ENCODE results near the gene KCNK6.

DNA sequence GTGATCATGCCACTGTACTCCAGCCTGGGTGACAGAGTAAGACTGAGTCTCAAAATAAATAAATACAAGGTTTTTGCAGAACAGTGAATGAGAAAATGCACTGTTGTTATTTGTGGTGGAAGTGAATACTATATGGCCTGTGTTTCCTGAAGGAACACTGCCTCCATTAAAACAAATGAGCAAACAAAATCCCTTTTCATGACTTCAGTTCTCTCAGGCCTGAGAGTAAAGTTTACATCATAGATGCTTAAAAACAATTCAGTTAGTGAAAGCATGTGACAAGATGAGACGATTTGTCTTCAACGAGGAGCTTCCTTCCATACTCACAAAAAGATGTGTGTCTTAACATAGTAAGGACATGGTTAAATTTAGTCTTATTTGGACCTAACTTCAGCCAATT lies 40.9 kb upstream of the KCNK6 start:
- TF ChIP-seq CTCF (IDR thresholded peaks at IDR 0.05) (no peak), IRF2 (CRISPR knock-in tag; IDR thresholded peaks at IDR 0.05; ENCODE audit: borderline replicate concordance, low read depth) (no peak), NR2C2 (CRISPR knock-in tag; IDR thresholded peaks at IDR 0.05) (no peak), ZNF416 (CRISPR knock-in tag; IDR thresholded peaks at IDR 0.05) (no peak), ETV6 (CRISPR knock-in tag; IDR thresholded peaks at IDR 0.05) (no peak), ATF2 (CRISPR knock-in tag; IDR thresholded peaks at IDR 0.05; ENCODE audit: borderline replicate concordance, low read depth) (no peak), SP1 (CRISPR knock-in tag; conservative IDR thresholded peaks at IDR 0.05) (no peak), FOXP1 (CRISPR knock-in tag; IDR thresholded peaks at IDR 0.05; ENCODE audit: borderline replicate concordance) (no peak), HMGA2 (CRISPR knock-in tag; IDR thresholded peaks at IDR 0.05) (no peak), SOX15 (CRISPR knock-in tag; IDR thresholded peaks at IDR 0.05) (no peak), ATF1 (CRISPR knock-in tag; IDR thresholded peaks at IDR 0.05) (no peak), SMAD4 (CRISPR knock-in tag; IDR thresholded peaks at IDR 0.05) (no peak)
- TF ChIP-seq, protein P1, sequence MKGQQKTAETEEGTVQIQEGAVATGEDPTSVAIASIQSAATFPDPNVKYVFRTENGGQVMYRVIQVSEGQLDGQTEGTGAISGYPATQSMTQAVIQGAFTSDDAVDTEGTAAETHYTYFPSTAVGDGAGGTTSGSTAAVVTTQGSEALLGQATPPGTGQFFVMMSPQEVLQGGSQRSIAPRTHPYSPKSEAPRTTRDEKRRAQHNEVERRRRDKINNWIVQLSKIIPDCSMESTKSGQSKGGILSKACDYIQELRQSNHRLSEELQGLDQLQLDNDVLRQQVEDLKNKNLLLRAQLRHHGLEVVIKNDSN (CRISPR knock-in tag; IDR thresholded peaks at IDR 0.05): no peak

Data from WTC11 (cell line).